GM18519 (cell line): ENCODE measurements around the gene DDA1.

Source experiments
- ATAC-seq: cut with Tn5 transposase; IDR thresholded peaks from one replicate; pipeline ENCODE4 v1.9.1; 2021; ENCODE audit warnings: mild to moderate bottlenecking, moderate library complexity; ENCODE audit not compliant: unreplicated experiment, low FRiP score

DDA1 gene

GRCh38 chr19:17309965-17310461, 650 bp downstream of the DDA1 start:
- no peak for ATAC-seq

- no peak for ATAC-seq
Observed at GRCh38 chr19:17311455-17312188, 2.3 kb downstream of the DDA1 start.

GRCh38 chr19:17312189-17313113, 3.1 kb downstream of the DDA1 start:
- no peak for ATAC-seq

- ATAC-seq, result no peak
Observed at GRCh38 chr19:17314007-17314593, 4.7 kb downstream of the DDA1 start.

GRCh38 chr19:17318966-17319365, 9.6 kb downstream of the DDA1 start:
- ATAC-seq, result no peak

- no peak for ATAC-seq
Observed at GRCh38 chr19:17319473-17320238, 10.3 kb downstream of the DDA1 start.

GRCh38 chr19:17320435-17320834, 11.1 kb downstream of the DDA1 start:
- ATAC-seq, result no peak

GRCh38 chr19:17321655-17322489, 12.5 kb downstream of the DDA1 start:
- no peak for ATAC-seq

- no peak for ATAC-seq
Observed at GRCh38 chr19:17322854-17323253, 13.5 kb downstream of the DDA1 start.

GRCh38 chr19:17323300-17323963, 14.1 kb downstream of the DDA1 start:
- ATAC-seq, result no peak

GRCh38 chr19:17323964-17324332, 14.6 kb downstream of the DDA1 start:
- no peak for ATAC-seq

- no peak for ATAC-seq
Observed at GRCh38 chr19:17324357-17325114, 15.2 kb downstream of the DDA1 start.

- no peak for ATAC-seq
Observed at GRCh38 chr19:17325133-17325532, 15.8 kb downstream of the DDA1 start.

- no peak for ATAC-seq
Observed at GRCh38 chr19:17325881-17326594, 16.7 kb downstream of the DDA1 start.

- no peak for ATAC-seq
Observed at GRCh38 chr19:17326595-17326966, 17.2 kb downstream of the DDA1 start.

GRCh38 chr19:17327068-17327653, 17.8 kb downstream of the DDA1 start:
- no peak for ATAC-seq
